ENCODE data around the gene CAB39.

GRCh38 chr2:230677201-230677946 lies 35.3 kb upstream of the CAB39 start:
- TF ChIP-seq TEAD4 (IDR thresholded peaks at IDR 0.05; ENCODE audit: low read depth, low read length), result no peak
- TF ChIP-seq CTCF (IDR thresholded peaks at IDR 0.05; ENCODE audit: control extremely low read depth in 1 of 3, insufficient read depth in 1 of 3, low read depth in 1 of 3, low read length in 3 of 3), result no peak
- TF ChIP-seq CBX5 (IDR thresholded peaks at IDR 0.05; ENCODE audit: low read depth, low read length), result no peak
- no peak for TF ChIP-seq TCF12 (IDR thresholded peaks at IDR 0.05; ENCODE audit: low read depth, low read length)

Measured in H1 (cell line).